GM21723 (cell line): Measurements from ENCODE around the gene SHB.

Source experiments
- ATAC-seq: cut with Tn5 transposase; IDR thresholded peaks from one replicate; pipeline ENCODE4 v1.9.1; 2021; ENCODE audit warnings: mild to moderate bottlenecking, moderate library complexity; ENCODE audit not compliant: unreplicated experiment

SHB gene

DNA sequence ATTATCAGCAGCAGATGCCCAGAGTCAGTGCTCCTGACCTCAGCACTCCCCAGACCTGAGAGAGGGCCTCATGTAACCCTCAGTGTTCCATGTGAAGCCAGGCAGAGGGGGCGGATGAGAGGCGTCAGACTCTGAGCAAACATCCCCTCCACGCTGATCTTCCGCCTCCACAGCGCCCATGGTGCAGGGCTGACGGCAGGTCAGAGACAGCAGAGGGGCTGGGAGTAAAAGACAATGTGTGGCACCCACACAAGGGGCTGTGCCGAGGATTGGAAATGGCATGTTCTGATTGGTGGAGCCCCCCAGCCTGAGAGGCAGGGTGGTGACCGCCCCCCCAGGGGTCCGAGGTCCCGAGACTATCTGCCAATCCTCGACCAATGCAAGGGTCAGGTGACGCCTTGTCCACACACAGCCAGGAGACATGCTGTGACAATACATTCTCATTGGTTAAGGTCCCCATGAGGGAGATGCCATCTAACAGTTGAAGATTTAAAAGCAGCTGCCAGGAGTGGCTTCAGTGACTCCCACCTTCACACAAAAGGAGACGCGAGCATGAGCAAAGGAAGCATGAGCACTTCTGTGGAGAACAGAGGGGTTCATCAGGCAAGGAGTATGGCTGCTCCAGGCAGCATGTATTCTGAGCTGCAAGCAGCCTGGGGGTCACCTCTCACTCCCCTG lies 145.8 kb downstream of the SHB start:
- no peak for ATAC-seq

GRCh38 chr9:37922363-37923117 lies 146.5 kb downstream of the SHB start:
- ATAC-seq = no peak

GRCh38 chr9:37921546-37922300 lies 147.3 kb downstream of the SHB start:
- ATAC-seq = no peak

GRCh38 chr9:37921168-37921510 lies 147.9 kb downstream of the SHB start:
- ATAC-seq = no peak

GRCh38 chr9:37920471-37921167 lies 148.4 kb downstream of the SHB start:
- peak; percentile 84 for ATAC-seq

DNA sequence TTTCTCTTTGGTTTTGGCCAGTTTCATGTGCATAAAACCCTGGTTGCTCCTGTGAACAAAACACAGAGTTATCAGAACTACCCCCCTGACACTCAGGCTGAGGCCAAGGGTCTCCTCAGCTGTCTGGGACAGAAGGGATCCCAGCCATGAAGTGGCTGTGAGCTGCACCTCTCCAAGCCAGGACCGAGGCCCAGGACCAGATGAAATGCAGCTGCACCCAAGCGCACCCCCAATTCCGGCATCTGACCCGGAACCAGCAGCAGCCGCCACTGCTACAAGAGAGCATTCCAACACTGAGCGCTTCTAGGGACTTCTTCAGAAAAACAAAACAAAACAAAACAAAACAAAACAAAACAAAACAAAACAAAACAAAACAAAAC lies 149.1 kb downstream of the SHB start:
- no peak for ATAC-seq

DNA sequence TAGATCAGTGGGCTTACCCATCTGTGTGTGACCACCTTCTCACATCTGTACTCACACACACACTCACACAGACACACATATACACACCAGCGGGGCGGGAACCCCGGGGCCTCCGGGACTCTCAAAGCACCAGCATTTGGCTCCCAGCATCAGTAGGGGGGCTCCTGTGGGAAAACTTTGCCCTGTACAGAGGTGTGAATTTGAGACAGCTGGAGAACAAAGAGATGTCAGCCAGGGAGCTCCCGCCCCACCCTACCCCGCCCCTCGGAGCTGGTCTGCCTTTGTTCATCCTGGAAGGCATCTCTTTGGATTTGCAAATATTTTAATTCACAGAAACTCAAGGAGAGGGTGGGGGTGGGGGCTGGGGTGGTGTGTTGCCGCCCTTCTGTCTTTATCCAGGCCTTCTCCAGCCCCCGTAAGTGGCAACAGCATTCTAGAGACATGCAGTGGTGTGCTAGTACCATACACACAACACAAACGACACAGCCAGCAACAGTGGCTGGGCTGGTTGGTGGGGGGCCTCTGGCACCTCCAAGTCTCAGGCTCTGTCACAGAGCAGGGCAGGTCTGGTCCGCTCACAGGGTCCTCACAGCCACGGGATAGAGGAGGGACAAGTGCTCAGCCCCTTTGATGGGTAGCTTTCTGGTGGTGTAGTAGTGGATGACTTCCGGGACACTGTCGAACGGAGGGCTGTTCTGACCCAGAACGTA lies 149.6 kb downstream of the SHB start:
- no peak for ATAC-seq

DNA sequence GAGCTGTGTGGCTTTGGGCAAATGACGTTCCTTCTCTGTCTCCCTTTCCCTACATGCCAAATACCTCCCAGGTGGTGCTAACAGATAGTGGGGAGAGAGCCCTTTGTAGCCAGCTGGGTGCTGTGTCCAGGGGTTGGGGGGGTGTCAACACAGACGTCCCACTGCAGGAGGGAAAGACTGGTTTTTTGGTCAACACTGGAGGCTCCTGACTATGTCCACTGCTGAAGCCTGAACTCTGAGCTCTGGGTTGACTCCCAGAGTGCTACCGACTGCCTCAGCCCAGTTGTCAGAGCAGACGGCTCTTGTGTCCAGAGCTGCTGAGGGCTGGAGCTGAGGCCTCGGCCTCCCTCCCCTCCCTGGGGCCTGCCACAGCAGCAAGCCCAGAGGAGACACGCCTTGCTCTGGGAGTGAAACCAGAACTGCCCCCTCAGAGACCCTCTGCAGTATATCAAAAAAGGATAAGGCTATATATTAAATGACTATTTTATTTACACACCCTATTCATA lies 150.3 kb downstream of the SHB start:
- no peak for ATAC-seq

- no peak for ATAC-seq
Measured at GRCh38 chr9:37917801-37918664, 151.0 kb downstream of the SHB start.

GRCh38 chr9:37917313-37917731 lies 151.7 kb downstream of the SHB start:
- no peak for ATAC-seq

GRCh38 chr9:37916471-37917312 lies 152.3 kb downstream of the SHB start:
- no peak for ATAC-seq

- no peak for ATAC-seq
Measured at GRCh38 chr9:37915911-37916470, 153.0 kb downstream of the SHB start.

DNA sequence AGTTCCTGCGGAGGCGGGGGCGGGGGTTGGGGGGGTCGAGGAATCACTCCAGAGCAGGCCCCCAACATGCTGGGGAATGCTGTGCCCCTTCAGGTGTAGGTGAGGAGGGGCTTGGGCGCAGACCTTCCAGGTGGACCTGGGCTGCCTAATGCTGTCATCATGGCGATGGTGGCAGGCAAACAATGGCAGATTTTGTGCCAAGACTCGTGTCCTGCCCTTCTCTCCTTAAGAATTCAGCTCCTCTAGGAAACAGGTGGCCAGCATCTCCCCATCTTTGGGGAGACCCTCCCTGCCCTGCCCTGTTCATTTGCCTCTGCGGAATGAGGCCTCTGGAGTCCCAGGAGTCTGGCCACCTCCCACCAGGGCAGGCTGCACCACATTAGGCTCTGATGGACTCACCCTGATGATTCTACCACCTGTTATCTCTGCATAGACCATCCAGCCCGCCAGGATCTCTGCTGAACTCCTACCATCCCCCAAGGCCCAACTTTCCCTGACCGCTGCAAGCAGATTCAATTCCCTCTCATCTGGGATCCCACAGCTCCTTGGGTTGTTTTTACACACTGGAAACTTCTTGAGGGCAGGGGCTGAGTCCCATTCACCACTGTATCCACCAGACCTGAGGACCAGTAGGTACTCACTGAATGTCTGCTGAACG lies 154.2 kb downstream of the SHB start:
- no peak for ATAC-seq

DNA sequence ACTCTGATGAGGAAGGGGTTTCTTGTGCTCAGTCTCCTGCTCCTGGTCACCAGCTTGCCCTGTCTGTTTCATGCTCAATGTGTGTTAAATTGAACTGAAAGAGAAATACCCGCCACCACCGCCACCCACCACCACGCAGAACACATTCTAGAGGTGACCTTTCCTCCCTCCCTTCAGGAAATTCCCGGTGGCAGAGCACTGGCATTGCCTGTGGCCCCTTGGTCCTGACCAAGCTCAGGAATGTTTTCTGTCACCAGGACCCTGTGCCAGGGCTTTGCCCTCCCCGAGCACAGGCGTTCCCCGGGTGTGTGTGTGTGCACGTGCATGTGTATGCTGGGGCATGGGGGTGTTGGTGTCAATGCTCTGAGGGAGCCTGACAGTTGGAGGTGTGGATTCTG lies 154.9 kb downstream of the SHB start:
- ATAC-seq = no peak

DNA sequence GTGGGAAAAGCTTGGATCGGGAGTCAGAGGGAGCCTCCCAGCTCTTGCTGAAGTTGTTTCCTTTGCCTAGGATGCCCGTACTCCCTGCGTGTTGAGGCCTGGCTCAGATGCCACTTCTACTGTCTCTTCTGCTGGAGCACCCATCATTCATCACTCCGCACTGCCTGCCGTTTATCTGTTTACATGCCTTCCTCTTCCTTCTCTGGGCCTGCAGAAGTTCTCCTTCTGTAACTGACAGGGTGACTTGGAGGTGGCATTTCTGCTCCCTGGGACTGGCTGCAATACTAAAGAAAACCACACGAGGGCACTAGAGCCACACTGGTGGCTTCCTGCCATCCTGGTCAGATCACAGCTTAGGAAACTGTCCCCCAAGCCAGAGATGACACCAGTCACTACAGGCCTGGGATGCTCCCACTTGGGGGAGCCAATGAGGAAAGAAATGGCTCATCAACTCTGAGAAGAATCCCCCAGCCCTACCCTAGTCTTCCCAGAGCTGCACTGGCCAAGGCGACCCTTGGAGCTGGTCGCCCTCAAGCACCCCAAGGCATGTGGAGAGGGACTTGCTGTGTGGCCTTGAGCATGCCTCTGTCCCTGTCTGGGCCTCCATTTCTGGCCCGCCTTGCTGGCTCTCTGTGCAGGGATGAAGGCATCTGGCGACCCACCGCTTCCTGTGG lies 155.4 kb downstream of the SHB start:
- peak; percentile 79 for ATAC-seq

DNA sequence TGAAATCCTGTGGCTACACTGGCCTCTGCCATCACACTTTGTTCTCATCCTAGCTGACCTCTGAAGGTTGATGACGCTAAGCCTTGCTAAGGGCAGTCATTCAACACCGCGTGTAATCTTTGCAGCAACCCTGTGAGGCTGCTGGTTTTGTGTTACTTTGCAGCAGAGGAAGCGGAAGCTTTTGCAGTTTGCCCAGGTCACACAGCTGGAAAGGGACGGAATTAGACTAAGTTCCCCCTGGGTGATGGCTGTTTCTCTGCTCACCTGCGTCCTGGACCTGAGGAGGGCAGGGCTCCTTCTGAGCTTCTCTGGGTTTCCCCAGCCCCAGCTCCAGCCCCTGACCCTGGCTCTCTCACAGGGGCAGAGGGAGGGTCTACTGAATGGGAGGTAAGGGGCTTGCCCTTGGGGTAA lies 157.8 kb downstream of the SHB start:
- no peak for ATAC-seq

DNA sequence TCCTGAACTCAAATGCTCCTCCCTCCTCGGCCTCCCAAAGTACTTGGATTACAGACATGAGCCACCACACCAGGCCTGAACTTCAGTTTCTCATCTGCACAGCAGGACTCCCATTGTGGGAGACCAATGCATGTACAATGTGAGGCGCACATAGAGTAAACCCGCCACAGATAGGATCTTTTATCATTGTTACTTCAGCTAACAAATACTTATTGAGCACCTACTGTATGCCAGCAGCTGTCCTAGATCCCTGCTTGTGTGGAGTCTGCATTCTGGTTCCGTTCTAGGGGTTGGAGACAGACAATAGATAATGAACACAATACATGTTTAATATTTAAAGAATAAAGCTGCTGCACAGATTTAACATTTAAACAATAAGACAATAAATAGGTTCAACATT lies 158.8 kb downstream of the SHB start:
- ATAC-seq = no peak
